ENCODE measurements around the gene JSRP1.
A peak's percentile ranks its signal among the peaks of the same experiment; 100 is the strongest.

The JSRP1 gene

DNA sequence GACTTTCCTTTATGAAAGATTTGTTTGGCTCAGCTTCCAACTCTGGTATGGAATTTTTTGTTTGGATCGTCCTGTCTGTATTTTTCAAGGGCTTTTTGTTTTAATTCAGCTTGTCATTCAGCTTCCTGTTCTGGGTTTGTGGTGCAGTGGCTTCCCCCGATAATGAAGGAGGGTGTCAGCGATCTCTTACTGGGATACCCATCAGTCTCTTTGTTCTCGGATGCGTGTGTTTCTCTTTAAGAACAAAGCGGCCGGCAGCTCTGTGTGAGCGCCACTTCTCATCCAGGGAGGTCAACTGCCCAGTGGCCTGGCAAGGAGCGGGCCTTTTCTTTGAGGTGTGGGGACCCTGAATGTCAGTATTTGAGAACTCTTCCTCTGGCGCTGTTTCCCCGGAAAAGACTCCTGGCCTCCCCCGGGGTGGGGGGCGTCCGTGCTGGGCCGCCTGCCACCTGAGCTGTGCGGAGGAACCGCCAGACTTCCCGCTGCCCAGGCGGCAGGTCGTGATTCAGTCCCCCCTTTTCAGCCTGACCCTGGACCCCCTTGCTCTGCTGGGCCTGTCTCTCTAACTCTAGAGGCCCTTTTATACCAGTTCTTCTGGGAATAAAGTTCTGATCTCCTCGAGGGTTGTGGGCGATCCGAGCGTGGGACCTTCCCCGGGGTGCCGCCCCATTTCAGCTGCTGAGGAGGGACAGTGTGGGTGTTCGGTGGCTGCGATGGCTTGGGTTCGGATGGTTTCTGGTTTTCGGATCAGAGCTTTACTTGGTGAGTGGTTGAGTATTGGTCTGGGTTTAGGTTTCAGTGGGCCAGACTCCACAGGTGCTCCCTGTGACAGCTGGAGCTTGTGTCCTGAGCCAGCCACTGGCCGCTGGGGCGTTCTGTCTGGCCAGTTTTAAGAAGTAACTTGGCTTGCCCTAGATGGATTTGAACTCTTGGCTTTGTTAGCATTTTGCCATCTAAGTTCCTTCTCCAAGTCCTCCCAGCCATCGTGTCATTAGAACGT lies 16.1 kb downstream of the JSRP1 start:
- in situ Hi-C loops (cut with HindIII; ENCODE audit: low pct_ligation_motif_present, low pct_unique_long_range_greater_than_20kb, low sequenced_read_pairs): loop anchor here (25.0 kb wide), 1 partner anchor 172 kb away; no protein-coding TSS in a partner anchor
- DNase-seq: no peak

DNA sequence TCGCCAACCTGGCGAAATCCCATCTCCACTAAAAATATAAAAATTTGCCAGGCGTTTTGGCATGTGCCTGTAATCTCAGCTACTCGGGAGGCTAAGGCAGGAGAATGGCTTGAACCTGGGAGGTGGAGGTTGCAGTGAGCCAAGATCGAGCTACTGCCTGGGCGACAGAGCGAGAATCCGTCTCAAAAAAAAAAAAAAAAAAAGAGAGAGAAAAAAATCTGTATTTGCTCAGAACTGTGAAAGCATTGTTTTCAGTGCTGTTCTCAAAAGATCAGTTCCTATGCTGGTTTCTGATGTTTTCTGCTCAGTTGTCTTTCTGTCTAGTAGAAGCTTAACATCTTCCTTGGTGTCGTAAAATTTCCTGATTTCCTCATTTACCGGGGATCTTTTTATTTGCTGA lies 17.0 kb downstream of the JSRP1 start:
- in situ Hi-C loops (cut with HindIII; ENCODE audit: low pct_ligation_motif_present, low pct_unique_long_range_greater_than_20kb, low sequenced_read_pairs): loop anchor here (25.0 kb wide), 1 partner anchor 173 kb away; no protein-coding TSS in a partner anchor
- no peak for DNase-seq

DNA sequence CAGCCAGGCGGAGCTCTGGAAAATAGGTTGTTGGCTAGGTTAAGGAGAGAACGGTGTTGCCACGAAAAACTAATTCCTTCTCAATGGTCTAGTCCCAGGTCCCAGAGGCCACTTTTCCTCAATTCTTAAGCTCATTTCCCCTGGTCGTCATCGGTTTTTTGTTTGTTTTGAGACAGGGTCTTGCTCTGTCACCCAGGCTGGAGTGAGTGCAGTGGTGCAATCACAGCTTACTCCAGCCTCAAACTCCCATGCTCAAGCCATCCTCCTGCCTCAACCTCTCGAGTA lies 18.4 kb downstream of the JSRP1 start:
- in situ Hi-C loops (cut with HindIII; ENCODE audit: low pct_ligation_motif_present, low pct_unique_long_range_greater_than_20kb, low sequenced_read_pairs): loop anchor here (25.0 kb wide), 1 partner anchor 174 kb away; no protein-coding TSS in a partner anchor
- DNase-seq: no peak

DNA sequence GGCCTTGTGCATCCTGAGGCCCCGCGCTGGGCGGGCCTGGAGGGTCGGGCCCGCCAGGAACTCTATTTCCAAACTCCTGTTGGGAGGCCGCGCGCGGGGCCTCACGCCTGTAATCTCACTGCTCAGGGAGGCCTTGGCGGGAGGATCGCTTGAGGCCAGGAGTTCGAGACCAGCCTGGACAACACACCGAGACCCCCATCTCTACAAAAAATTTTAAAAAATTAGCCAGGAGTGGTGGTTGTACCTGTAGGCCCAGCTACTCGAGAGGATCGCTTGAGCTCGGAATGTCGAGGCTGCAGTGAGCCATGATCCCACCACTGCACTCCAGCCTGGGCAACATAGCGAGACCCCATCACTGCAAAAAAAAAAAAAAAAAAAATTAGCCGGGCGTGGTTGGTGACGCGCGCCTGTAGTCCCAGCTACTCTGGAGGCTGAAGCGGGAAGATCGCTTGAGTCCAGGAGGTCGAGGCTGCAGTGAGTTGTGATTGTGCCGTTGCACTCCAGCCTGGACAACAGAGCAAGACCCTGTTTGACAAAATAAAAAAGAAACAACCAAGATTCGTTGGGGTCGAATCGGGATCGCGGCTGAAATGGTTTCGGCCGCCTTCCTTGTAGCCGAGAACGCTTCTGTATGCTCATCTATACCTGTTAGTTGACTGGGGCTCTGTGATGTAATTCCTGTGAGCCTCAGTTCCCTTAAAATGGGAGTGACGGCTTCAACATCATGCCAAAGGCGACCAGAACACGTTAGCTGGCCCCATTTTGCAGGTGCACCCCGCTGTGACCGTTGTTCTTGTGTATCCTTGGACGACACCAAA lies 19.0 kb downstream of the JSRP1 start:
- DNase-seq: no peak
- in situ Hi-C loops (cut with HindIII; ENCODE audit: low pct_ligation_motif_present, low pct_unique_long_range_greater_than_20kb, low sequenced_read_pairs): loop anchor here (25.0 kb wide), 1 partner anchor 175 kb away; no protein-coding TSS in a partner anchor

DNA sequence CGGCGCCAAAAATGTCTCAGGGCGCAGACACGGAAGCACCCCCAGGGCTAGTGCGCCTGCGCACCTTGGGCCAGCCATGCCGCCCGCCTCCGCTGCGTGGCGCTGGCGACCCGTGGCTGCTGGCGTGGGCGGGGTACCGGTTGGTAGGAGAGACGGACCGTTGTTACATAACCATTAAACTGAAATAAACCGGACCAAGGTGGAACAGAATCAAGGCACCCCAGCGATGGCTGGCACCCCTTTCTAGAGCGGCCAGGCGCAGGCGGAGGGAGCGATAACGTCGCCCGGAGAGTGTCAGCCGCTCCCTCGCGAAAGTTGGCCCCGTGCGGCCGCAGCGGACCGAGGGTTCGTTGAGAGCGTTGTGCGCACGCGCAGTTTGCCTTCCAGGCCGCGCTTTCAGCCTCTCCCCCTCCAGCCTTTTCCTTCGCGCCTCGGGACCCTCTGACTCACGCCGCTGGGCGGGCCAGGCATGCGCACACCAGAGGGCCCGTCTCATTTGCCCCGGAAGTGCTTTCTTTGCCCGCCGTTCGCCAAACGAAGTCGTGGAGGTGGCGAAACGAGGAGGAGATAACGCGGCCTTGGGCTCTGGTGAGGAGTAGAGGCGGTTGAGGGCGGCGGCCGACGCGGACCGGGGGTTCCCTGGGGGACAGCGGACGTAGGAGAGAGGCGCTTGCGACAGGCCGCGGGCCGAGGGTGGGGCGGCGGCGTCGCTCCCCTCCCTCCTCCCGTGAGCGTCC lies 19.7 kb downstream of the JSRP1 start, which contains the start of the genes PLEKHJ1 and SF3A2:
TSS of gene PLEKHJ1 (minus strand) at position 16 of the 737 bp plus-strand sequence. CDS start 81 bp downstream, outside the sequence.
TSS of gene SF3A2 (plus strand) at position 511 of the 737 bp plus-strand sequence. CDS start 6,595 bp downstream, outside the sequence.
- peak; percentile 94 for DNase-seq
- in situ Hi-C loops (cut with HindIII; ENCODE audit: low pct_ligation_motif_present, low pct_unique_long_range_greater_than_20kb, low sequenced_read_pairs): loop anchor here (25.0 kb wide), 1 partner anchor 176 kb away; no protein-coding TSS in a partner anchor

DNA sequence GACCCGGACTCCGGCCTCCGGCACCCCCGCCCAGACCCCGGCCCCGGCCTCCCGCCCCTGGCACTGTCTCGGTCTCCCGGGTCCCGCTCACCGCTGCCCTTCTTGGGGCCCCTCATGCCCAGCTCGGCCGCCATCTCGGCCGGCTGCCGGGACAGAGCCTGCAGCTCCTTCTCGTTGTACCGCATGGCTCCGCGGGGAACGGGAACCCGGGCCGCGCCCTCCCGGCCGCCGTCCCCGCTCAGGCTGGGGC lies 20.2 kb downstream of the JSRP1 start:
- in situ Hi-C loops (cut with HindIII; ENCODE audit: low pct_ligation_motif_present, low pct_unique_long_range_greater_than_20kb, low sequenced_read_pairs): loop anchor here (25.0 kb wide), 1 partner anchor 176 kb away; no protein-coding TSS in a partner anchor
- no peak for DNase-seq

DNA sequence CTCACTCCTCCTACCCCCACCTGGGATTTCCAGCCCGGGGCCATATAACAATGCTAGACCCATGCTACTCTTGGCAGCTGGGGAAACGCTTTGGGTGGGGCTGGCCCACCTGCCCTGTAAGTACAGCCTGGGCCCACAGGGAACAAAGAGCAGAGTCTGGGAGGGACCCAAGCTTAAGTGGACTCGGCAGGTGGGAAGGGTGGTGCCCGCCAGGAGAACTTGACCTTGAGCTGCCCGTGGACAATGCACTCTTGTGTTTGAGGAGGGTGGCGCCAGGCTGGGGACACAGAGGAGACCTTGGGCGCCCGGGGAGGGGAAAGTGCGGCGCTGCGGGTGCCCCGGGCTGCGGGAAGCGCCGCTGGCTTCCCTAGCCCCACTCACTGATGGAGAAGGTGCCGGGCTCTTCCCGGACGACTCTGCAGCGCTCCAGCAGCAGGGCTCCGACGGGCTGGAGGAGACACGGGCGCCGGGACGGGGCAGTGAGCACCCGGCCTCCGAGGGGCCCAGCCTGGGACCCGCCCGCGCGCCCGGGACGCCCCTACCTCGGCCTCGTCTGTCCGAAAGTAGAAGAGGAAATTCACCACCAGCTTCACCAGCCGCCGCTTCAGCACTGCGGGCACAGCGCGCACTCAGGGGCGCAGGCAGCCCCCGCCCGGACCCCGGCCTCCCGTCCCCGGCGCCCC lies 20.7 kb downstream of the JSRP1 start:
- no peak for DNase-seq
- in situ Hi-C loops (cut with HindIII; ENCODE audit: low pct_ligation_motif_present, low pct_unique_long_range_greater_than_20kb, low sequenced_read_pairs): loop anchor here (25.0 kb wide), 1 partner anchor 177 kb away; no protein-coding TSS in a partner anchor

DNA sequence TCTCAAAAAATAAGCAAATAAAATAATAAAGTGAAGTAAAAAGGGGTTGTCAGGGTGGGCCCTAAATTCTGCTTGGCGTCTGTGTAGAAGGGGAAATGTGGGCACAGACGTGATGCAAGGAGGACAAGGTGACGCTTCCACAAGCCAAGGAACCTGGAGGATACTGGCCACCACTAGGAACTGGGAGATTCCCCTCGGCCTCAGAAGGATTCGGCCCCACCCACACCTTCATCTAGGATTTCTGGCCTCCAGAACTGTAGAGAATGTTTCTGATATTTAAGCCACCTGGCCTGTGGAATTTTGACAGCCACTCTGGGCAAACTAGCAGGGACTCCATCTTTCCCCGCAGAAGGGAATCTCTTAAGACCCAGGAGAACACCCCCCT lies 21.2 kb downstream of the JSRP1 start:
- in situ Hi-C loops (cut with HindIII; ENCODE audit: low pct_ligation_motif_present, low pct_unique_long_range_greater_than_20kb, low sequenced_read_pairs): loop anchor here (25.0 kb wide), 1 partner anchor 177 kb away; no protein-coding TSS in a partner anchor

DNA sequence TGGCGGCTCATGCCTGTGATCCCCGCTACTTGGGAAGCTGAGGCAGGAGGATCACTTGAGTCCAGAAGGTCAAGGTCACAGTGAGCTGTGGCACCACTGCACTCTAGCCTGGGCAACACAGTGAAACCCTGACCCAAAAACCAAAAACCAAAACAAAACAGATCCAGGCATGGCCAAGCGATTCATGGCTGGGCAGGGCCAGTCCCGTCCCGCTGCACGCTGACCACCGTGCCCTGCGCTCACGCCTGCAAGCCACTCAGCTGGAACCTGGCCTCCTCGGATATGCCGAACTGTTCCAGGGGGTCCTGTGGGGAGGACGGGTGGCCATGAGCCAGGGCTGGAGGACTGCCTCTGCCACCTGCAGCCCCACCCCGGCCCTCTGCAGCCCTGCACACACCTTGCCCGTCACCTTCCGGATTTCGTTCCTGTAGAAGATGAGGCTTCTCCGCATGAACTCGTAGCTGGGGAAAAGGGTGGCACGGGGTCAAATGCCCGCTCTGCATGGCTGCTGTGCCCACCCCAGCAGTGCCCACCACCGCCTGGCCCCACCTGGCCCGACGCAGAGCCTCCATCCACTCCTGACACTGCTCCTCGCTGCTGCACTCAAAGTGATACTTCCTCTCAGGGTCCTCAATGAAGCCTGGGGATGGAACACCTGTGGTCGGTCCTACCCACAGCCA lies 22.5 kb downstream of the JSRP1 start:
- DNase-seq: no peak

More for the DNA sequence above, 21.2 kb downstream of the JSRP1 start:
- no peak for DNase-seq

DNA sequence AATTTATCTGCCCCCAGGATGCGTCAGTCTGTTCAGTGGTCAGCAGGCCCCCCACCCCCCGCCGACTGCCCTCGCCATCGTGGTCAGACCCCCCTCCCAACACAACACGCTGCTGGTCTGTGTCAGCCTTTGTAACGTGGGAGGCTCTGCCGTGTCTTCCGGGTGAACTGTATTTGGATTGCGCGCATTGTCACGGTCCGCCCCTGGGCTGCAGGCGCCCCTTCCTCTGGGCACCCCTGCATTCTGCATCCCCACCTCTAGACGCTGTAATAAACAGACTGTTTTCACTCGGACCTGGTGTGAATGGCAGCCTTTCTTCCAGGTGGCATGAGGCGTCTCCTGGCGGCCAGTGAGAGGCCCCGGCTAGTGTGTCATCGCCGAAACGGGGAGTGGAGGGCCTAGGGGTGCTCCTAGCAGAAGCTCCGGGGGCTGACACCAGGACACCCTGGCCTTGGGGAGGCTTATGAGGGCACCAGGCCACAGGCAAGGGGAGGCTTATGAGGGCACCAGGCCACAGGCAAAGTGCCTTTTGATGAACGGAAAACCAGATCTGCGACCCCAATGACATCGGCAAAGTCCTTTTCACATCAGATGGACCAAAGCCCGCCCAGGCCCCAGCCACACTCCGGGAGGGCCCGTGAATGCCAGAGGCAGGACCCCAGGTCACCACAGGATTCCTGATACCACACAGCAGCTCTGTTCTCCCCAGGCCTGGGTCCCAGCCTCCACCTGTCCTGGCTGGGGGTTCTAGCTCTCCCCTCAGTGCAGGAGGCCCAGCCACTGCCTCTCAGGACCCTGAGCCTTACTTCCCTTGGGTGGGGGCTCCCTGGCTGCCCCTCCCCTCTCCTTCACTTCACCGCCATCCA lies 23.7 kb downstream of the JSRP1 start:
- DNase-seq: no peak
- in situ Hi-C loops (cut with HindIII; ENCODE audit: low pct_ligation_motif_present, low pct_unique_long_range_greater_than_20kb, low sequenced_read_pairs): loop anchor here (25.0 kb wide), 1 partner anchor 180 kb away; no protein-coding TSS in a partner anchor

More for the DNA sequence above, 22.5 kb downstream of the JSRP1 start:
- in situ Hi-C loops (cut with HindIII; ENCODE audit: low pct_ligation_motif_present, low pct_unique_long_range_greater_than_20kb, low sequenced_read_pairs): loop anchor here (25.0 kb wide), 1 partner anchor 179 kb away; no protein-coding TSS in a partner anchor

DNA sequence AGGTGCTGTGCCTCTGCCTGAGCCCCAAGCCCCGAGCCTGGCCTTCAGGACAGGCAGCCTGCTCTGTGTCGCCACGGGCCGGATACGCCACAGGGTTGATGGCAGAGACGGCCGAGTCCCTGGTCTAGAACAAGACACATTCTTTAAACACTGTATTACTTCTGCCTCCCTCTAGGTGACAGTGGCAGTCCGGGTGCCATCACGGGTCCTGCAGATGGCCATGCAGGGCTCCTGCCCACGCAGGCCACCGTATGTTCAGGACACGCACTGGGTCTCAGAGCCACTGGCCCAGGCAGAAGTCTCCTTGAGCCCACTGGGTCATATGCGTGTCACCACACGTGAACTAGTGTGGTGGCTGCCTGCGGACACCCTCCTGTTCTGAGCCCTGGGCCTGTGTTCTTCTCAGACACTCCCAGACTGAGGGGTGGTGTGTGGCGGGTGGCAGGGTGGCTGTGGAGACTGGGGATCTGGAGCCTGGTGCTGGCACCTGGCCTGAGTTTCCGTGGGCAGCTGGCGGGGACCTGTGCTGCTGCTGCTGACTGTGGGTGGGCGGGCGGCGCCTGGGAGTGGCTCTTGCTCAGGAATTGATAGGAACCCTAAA lies 24.5 kb downstream of the JSRP1 start:
- no peak for DNase-seq
- in situ Hi-C loops (cut with HindIII; ENCODE audit: low pct_ligation_motif_present, low pct_unique_long_range_greater_than_20kb, low sequenced_read_pairs): loop anchor here (25.0 kb wide), 1 partner anchor 181 kb away; no protein-coding TSS in a partner anchor

DNA sequence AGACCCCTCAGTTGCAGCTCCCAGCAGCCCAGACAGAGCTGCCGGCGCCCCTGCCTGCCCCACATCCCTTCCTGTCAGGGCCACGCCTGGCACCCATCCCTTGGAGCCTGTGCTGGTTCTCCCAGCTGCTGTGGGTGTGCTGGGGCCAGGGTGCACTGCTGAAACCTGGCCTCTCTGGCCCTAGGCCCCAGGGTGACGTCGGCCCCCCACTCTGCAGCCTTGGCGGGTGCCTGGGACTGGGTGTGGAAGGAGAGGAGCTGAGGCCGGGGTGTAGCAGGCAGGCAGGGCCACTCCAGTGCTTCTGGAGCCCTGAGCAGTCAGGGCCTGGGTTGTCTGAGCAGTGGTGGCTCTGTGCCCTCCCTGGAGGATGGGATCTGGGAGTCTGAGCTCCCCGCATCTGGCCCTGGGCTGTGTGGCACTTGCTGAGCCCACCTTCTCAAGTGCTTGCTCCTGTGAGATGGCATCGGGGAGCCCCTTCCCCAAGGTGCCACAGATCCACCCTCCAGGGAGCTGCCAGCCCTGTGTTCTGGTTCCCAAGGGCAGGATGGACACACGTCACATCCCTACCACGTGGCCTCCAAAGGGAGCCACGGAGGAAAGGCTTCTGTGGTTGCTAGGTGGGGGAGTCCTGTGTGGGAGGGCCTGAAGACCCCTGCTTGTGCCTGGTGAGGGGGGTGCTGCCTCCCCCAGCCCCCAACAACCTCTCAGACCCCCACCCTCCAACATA lies 25.2 kb downstream of the JSRP1 start:
- in situ Hi-C loops (cut with HindIII; ENCODE audit: low pct_ligation_motif_present, low pct_unique_long_range_greater_than_20kb, low sequenced_read_pairs): loop anchor here (25.0 kb wide), 1 partner anchor 181 kb away; no protein-coding TSS in a partner anchor
- no peak for DNase-seq

DNA sequence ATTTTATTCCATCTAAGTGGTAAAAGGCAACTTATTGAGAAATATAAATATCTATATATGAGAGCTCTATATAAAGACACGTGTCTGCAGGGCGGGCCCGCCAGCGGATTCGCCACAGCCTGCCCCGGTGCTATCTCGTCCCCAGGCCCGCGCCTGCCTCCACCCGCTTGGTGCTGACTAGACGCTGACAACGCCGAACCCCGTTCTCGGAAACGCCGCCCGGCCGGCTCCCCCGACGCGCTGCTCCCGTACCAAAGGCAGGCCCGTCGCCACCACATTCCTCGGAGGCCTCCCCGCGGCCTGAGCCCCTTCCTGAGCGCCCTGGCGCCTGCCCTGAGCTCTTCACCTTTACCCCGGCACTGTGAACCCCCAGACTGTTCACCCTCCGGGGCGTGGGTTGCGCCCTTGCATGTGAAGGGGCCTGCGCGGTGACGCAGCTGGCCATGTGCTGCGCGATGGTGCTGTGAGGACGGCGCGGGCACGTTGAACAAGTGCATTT lies 26.1 kb downstream of the JSRP1 start:
- in situ Hi-C loops (cut with HindIII; ENCODE audit: low pct_ligation_motif_present, low pct_unique_long_range_greater_than_20kb, low sequenced_read_pairs): loop anchor here (25.0 kb wide), 1 partner anchor 182 kb away; no protein-coding TSS in a partner anchor
- DNase-seq: no peak

DNA sequence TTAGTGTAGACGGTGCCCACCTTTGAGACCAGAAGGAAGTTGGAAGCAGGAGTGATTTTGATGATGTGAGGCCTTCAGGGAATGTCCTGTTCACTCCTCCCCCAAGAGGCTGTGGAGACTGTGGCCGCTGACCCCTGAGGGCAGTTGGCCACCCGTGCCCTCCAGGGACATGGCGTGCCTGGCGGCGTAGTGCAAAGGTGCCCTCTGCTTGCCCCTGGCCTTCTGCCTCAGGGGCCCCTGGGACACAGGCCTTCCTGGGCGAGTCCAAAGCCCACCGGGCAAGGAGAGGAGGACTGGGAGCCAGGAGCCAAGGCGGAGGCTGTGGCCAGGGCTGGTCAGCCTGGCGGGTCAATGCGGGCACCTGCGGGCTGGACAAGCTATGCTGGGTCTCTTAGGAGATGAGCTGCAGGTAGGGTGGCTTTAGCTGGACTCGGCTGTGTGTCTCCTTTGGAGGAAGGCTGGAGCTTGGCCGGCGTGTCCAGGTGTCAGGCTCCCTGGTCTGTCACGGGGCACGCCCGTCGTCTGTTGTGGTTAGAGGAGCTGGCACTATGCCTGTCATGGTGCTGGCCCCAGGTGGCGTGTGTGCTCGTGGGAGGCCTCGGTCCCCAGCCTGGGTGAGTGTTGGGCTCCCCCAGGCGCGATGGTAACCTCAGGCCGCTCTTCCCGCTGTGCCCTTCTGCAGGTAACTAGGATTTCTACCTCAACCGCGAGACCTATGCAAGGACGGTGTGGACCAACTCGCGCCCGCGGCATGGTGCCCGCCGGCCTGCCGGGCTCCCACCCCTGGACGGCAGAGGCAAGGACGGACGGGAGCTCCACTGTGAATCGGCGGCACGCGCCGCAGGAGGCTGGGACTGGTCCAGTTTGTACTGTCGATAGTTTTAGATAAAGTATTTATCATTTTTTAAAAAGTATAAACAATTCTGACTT lies 26.8 kb downstream of the JSRP1 start:
- no peak for DNase-seq
- in situ Hi-C loops (cut with HindIII; ENCODE audit: low pct_ligation_motif_present, low pct_unique_long_range_greater_than_20kb, low sequenced_read_pairs): loop anchor here (25.0 kb wide), 1 partner anchor 183 kb away; no protein-coding TSS in a partner anchor

Data from ACHN (cell line).